Adrenal gland (tissue), 19 donors: Measurements from ENCODE around the gene SNAP23. TPM values are rescaled to one million over a fixed set of nuclear protein-coding genes. Genes with fewer than 3 reads are reported as not detected.
A peak's percentile ranks its signal among the peaks of the same experiment; 100 is the strongest.

Experiments
- DNase-seq, 7 donors: peaks; one replicate each; pipeline ENCODE4 v3.0.0-alpha.2; 2019 to 2020
- H3K27ac ChIP-seq, 5 donors: fragments of 200-600 bp; sonication (generic) in 4 of 5; 1 replicate in 3 of 5; 2 replicates in 2 of 5; pipeline versions ENCODE4 v1.5.1 to v1.8.0; 2016 to 2020; ENCODE audit warnings: mild to moderate bottlenecking in 1 of 5
- H3K27me3 ChIP-seq: fragments of 200-600 bp; 2 replicates; pipeline ENCODE4 v1.8.0; 2021
- H3K36me3 ChIP-seq, 2 donors: fragments of 200-600 bp; replicated peaks in 1 of 2; 1 replicate in 1 of 2; 2 replicates in 1 of 2; pipeline versions ENCODE4 v1.5.1 to v1.8.0; 2018 to 2022
- H3K4me1 ChIP-seq, 2 donors: fragments of 200-600 bp; replicated peaks in 1 of 2; 1 replicate in 1 of 2; 2 replicates in 1 of 2; pipeline versions ENCODE4 v1.5.1 to v1.8.0; 2018 to 2021
- H3K4me3 ChIP-seq, 4 donors: fragments of 200-600 bp; sonication (generic) in 3 of 4; one replicate each; pipeline ENCODE4 v1.5.1; 2016 to 2018
- H3K9me3 ChIP-seq, 3 donors: fragments of 200-600 bp; sonication (generic) in 1 of 3; replicated peaks in 1 of 3; 1 replicate in 2 of 3; 2 replicates in 1 of 3; pipeline versions ENCODE4 v1.5.1 to v1.8.0; 2016 to 2021
- CTCF ChIP-seq, 6 experiments: fragments of 450-650 bp in 4 of 6; fragments of 200-600 bp in 2 of 6; sonication (generic) in 1 of 6; IDR thresholded peaks; 1 replicate in 5 of 6; 2 replicates in 1 of 6; pipeline versions ENCODE4 v1.5.1 to v1.8.0; 2016 to 2021; ENCODE audit warnings: antibody characterized with exemption in 6 of 6, mild to moderate bottlenecking in 2 of 6, moderate library complexity in 1 of 6
- POLR2A ChIP-seq, 2 donors: fragments of 450-650 bp; IDR thresholded peaks; one replicate each; pipeline ENCODE4 v1.6.1; 2017; ENCODE audit warnings: antibody characterized with exemption in 2 of 2, mild to moderate bottlenecking in 2 of 2, moderate library complexity in 1 of 2
- WGBS, 4 donors: extraction: QIAGEN DNeasy Blood & Tissue Kit in 2 of 4; methylation state at CpG; one replicate each; pipeline versions ENCODE4 v1.1.5 to v1.1.7; 2013 to 2017; 5-methylcytosine and 5-hydroxymethylcytosine counted together
- intact Hi-C, 2 donors: fragments of 100-400 bp; cut with DNase I; formaldehyde crosslinking; loops; one replicate each; pipeline versions ENCODE4 v1.14.1 to v1.15.0; 2022 to 2023
- long read RNA-seq, 10 donors: library from polyadenylated mRNA in 3 of 10; unstranded in 2 of 10; stranded (forward) in 1 of 10; transcript quantifications; one replicate each; pipeline ENCODE4 v2.0.0 and lab custom pipeline, GENCODE V29; 2021 to 2026
- polyA plus RNA-seq, 3 donors: library from polyadenylated mRNA; stranded (reverse); fragments of 200-250 nt in 2 of 3; fragments of 350-450 nt in 1 of 3; fragmentation: Illumina TruSeq in 1 of 3; extraction: RNeasy Lipid Tissue Mini Kit (QIAGEN cat#74804) in 1 of 3; gene quantifications; one replicate each; pipeline ENCODE4 v1.2.3, GENCODE V29; 2013 to 2014
- total RNA-seq, 9 donors: library from RNA; depleted of rRNA in 4 of 9; stranded (reverse); fragments of >200 nt in 4 of 9; fragments of 120-200 nt in 1 of 9; fragmentation: NEBNext Ultra II Directional in 1 of 9; extraction: Animal tissue kit (Norgen Biotek cat#: 25700) in 1 of 9; gene quantifications; one replicate each; pipeline versions ENCODE4 v1.1.0 to v1.2.4, GENCODE V29; 2013 to 2023
- donor health status: healthy with polysubstance abuse.
- donor health status: Bipolar disorder and iron deficiency.
- donor health status: DM: yes; HTN: yes; CAD: no.
- donor health status: DM: no; HTN: no; CAD: no.
- donor health status: DM: no; HTN: no; CAD: no.
- donor health status: DM: yes; HTN: yes; CAD: no.

Gene SNAP23
- total RNA-seq (10 to 100 TPM; 44.7 to 88.2 (median 61.2) TPM), polyA plus RNA-seq (10 to 100 TPM; 54.0 to 74.2 (median 58.9) TPM)
- long read RNA-seq, donor 1, transcript SNAP23-201 (8 exons, 2,687 nt), result major isoform, 20 of 31 reads
- long read RNA-seq, donor 1, partial matches to known transcripts, result 8 of 31 reads
- long read RNA-seq, donor 1, other reads (novel, unspliced or antisense), result 0 of 31 reads
- long read RNA-seq, donor 2, transcript SNAP23-201 (8 exons, 2,687 nt), result major isoform, 18 of 21 reads
- long read RNA-seq, donor 2, partial matches to known transcripts, result 0 of 21 reads
- long read RNA-seq, donor 2, other reads (novel, unspliced or antisense), result 0 of 21 reads
- long read RNA-seq, donor 3, transcript SNAP23-201 (8 exons, 2,687 nt), result major isoform, 18 of 37 reads
- long read RNA-seq, donor 3, partial matches to known transcripts, result 17 of 37 reads
- long read RNA-seq, donor 3, other reads (novel, unspliced or antisense), result 0 of 37 reads
- long read RNA-seq, donor 4, transcript SNAP23-201 (8 exons, 2,687 nt), result major isoform, 22 of 42 reads
- long read RNA-seq, donor 4, partial matches to known transcripts, result 2 of 42 reads
- long read RNA-seq, donor 4, other reads (novel, unspliced or antisense), result 18 of 42 reads
- long read RNA-seq, donor 5, transcript SNAP23-201 (8 exons, 2,687 nt), result major isoform, 110 of 131 reads
- long read RNA-seq, donor 5, partial matches to known transcripts, result 2 of 131 reads
- long read RNA-seq, donor 5, other reads (novel, unspliced or antisense), result 19 of 131 reads
- long read RNA-seq, donor 6, transcript SNAP23-201 (8 exons, 2,687 nt), result major isoform, 13 of 32 reads
- long read RNA-seq, donor 6, partial matches to known transcripts, result 1 of 32 reads
- long read RNA-seq, donor 6, other reads (novel, unspliced or antisense), result 16 of 32 reads
- long read RNA-seq, donor 7, transcript SNAP23-201 (8 exons, 2,687 nt), result major isoform, 6 of 17 reads
- long read RNA-seq, donor 7, partial matches to known transcripts, result 10 of 17 reads
- long read RNA-seq, donor 7, other reads (novel, unspliced or antisense), result 0 of 17 reads
- long read RNA-seq, donor 8, transcript SNAP23-201 (8 exons, 2,687 nt), result major isoform, 30 of 44 reads
- long read RNA-seq, donor 8, partial matches to known transcripts, result 12 of 44 reads
- long read RNA-seq, donor 8, other reads (novel, unspliced or antisense), result 0 of 44 reads
- long read RNA-seq, donor 9, transcript SNAP23-201 (8 exons, 2,687 nt), result major isoform, 17 of 42 reads
- long read RNA-seq, donor 9, partial matches to known transcripts, result 20 of 42 reads
- long read RNA-seq, donor 9, other reads (novel, unspliced or antisense), result 0 of 42 reads
- long read RNA-seq, donor 10, transcript SNAP23-201 (8 exons, 2,687 nt), result major isoform, 12 of 13 reads
- long read RNA-seq, donor 10, partial matches to known transcripts, result 0 of 13 reads
- long read RNA-seq, donor 10, other reads (novel, unspliced or antisense), result 0 of 13 reads

GRCh38 chr15:42495361-42496212 is at the start of gene SNAP23:
Gene SNAP23, plus strand, starts transcription at chr15:42495634. Its CDS starts 16,213 bp downstream, at chr15:42511847.
- WGBS, 4 donors, result 0 to 1% (median 0%) methylated on average over 22 to 43 of the region's 43 CpGs
- peak within 1 kb of the TSS; percentile 82 to 94 (median 90) for H3K27ac ChIP-seq
- H3K9me3 ChIP-seq, result no peaks in the 10 kb centered on the region
- peak; percentile 52 to 97 for TF ChIP-seq POLR2A (IDR thresholded peaks at IDR 0.05)
- no peak for TF ChIP-seq CTCF (IDR thresholded peaks at IDR 0.05)
- no peaks in the 10 kb centered on the region for H3K36me3 ChIP-seq
- H3K4me3 ChIP-seq, result peak within 1 kb of the TSS; percentile 37 to 90 (median 64)
- intact Hi-C loops, result loop anchor here in 1 of 2 donors (10.0 kb wide), 1 partner anchor 59 kb away; no protein-coding TSS in a partner anchor
- H3K4me1 ChIP-seq, result peaks cover 33 to 52% of the 10 kb centered on the region in 2 donors
- peak; percentile 93 to 97 (median 96) for DNase-seq
- no peaks in the 10 kb centered on the region for H3K27me3 ChIP-seq

GRCh38 chr15:42447599-42447998 is 47.8 kb upstream of the SNAP23 start:
- TF ChIP-seq POLR2A (IDR thresholded peaks at IDR 0.05) (no peak), CTCF (IDR thresholded peaks at IDR 0.05) (no peak)
- Histone ChIP-seq H3K36me3 (peaks cover 0 to 74% of the 10 kb centered on the region in 2 donors), H3K9me3 (no peaks in the 10 kb centered on the region), H3K27ac (no peak overlapping the region), H3K4me1 (no peaks in the 10 kb centered on the region), H3K27me3 (no peaks in the 10 kb centered on the region), H3K4me3 (no peak overlapping the region)
- no peak for DNase-seq
- WGBS, 4 donors, result 89 to 97% (median 95%) methylated on average over 2 of the region's 2 CpGs
- intact Hi-C loops, result no loop called here

- H3K4me1 ChIP-seq, result no peaks in the 10 kb centered on the region
- peaks cover 0 to 74% of the 10 kb centered on the region in 2 donors for H3K36me3 ChIP-seq
- TF ChIP-seq CTCF (IDR thresholded peaks at IDR 0.05), result no peak
- TF ChIP-seq POLR2A (IDR thresholded peaks at IDR 0.05), result no peak
- H3K27ac ChIP-seq, result no peak overlapping the region
- 97 to 100% (median 98%) methylated on average over 5 to 6 of the region's 6 CpGs for WGBS, 4 donors
- DNase-seq, result no peak
- intact Hi-C loops, result no loop called here
- H3K4me3 ChIP-seq, result no peak overlapping the region
- H3K9me3 ChIP-seq, result no peaks in the 10 kb centered on the region
- no peaks in the 10 kb centered on the region for H3K27me3 ChIP-seq
Measured at GRCh38 chr15:42448281-42448680, 47.2 kb upstream of the SNAP23 start.
